HFFc6 (cell line): ENCODE measurements around the gene NAV2. TPM values are rescaled to one million over a fixed set of nuclear protein-coding genes. Genes with fewer than 3 reads are reported as not detected.
A peak's percentile ranks its signal among the peaks of the same experiment; 100 is the strongest.

Experiments used
- DNase-seq: peaks from one replicate; pipeline ENCODE4 v3.0.0-alpha.2; 2018
- H3K27ac Mint-ChIP-seq: 2 replicates; pipeline ENCODE4 v1.8.0; 2020; ENCODE audit warnings: mild to moderate bottlenecking, mixed read lengths
- H3K27me3 Mint-ChIP-seq: 2 replicates; pipeline ENCODE4 v1.8.0; 2021; ENCODE audit warnings: mild to moderate bottlenecking, moderate library complexity, mixed read lengths; ENCODE audit not compliant: insufficient read depth
- H3K36me3 Mint-ChIP-seq: 2 replicates; pipeline ENCODE4 v1.8.0; 2021; ENCODE audit warnings: low read depth, mixed read lengths
- H3K4me1 Mint-ChIP-seq: 2 replicates; pipeline ENCODE4 v1.8.0; 2020; ENCODE audit warnings: low read depth, mixed read lengths
- H3K4me3 Mint-ChIP-seq: 2 replicates; pipeline ENCODE4 v1.8.0; 2020; ENCODE audit warnings: mild to moderate bottlenecking, moderate library complexity, mixed read lengths
- H3K9me3 Mint-ChIP-seq: 2 replicates; pipeline ENCODE4 v1.8.0; 2020; ENCODE audit warnings: mild to moderate bottlenecking, mixed read lengths
- CTCF ChIP-seq: fragments of 200-600 bp; sonication (generic); IDR thresholded peaks from 2 replicates; pipeline ENCODE4 v1.5.0; 2021; ENCODE audit warnings: antibody characterized with exemption, mild to moderate bottlenecking
- total RNA-seq, 6 experiments: library from RNA; stranded (reverse); fragmentation: NEBNext Ultra II Directional; extraction: Animal tissue kit (Norgen Biotek cat#: 25700); gene quantifications; 2 replicates in 1 of 6; 3 replicates in 5 of 6; pipeline ENCODE4 v1.2.3, GENCODE V29; 2021

NAV2 gene
- total RNA-seq, 6 experiments from 2014 or later: 12.4 to 34.9 (median 31.8) TPM

DNA sequence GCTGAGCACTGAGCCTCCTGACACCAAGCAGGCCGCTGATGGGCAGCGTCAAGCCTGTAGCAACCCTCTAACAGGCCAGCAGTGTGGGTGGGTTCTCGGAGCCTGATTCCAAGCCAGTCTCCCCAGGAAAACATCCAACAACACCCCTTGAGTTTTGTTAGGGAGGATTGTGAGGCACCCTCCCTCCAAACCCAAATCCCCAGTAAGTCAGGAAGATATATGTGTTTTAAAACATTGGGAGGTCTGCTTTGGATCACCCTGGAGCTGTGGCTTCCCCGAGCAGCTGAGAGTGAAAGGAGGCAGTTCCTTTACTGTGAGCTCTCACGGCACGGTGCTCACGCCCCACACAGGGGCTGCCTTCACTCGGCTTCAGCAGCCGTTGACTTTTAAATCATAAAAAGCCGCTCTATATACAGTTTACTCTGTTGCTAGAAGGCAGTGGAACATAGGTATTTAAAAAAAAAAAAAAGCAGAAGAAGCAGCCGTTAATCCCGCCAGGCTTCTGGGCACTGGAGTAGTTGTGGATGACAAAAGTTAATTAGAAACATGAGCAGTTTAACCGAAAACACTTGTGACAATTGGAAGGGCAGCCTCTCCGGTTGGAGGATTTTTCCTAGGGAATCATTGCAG is 218.6 kb downstream of the NAV2 start:
- Mint-ChIP-seq H3K4me1 (peaks cover 71% of the 10 kb centered on the region), H3K4me3 (peak overlapping the region; percentile 71), H3K36me3 (peaks cover 12% of the 10 kb centered on the region; the same call in 1 of the 2 replicates), H3K9me3 (no peaks in the 10 kb centered on the region), H3K27me3 (peaks cover 2% of the 10 kb centered on the region; the same call in 1 of the 2 replicates), H3K27ac (peak overlapping the region; percentile 84)
- DNase-seq: peak; percentile 25
- no peak for TF ChIP-seq CTCF

DNA sequence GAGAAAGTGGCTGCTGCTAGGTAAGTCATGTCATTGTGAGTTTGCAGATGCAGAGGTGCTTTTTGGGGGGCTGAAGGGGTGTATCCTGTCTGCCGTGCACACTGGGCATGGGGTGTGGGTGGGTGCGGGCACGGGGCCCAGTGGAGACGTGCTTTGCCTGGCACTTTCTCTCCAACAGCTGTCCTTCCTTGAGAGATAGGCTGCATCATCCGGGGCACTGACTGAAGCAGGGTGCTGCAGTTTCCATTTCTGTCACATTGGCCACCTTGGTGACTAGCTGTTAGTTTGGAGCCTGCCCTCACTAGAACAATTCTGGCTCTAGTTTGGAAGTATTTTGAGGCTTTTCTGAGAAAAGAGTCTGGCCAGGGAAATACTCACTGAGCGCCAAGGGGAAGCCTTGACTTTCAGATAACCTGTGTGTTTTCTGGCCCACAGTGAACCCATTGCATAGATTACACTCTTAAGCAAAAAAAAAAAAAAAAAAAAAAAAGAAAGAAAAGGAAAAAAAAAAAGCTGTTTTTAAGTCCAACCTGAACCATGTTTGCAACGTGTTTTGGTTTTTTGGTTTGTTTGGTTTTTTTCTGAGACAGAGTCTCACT is 219.2 kb downstream of the NAV2 start:
- Mint-ChIP-seq H3K27ac (peak overlapping the region; percentile 84), H3K4me1 (peaks cover 71% of the 10 kb centered on the region), H3K9me3 (no peaks in the 10 kb centered on the region), H3K36me3 (peaks cover 11% of the 10 kb centered on the region; the same call in 1 of the 2 replicates), H3K4me3 (peak overlapping the region; percentile 71), H3K27me3 (peaks cover 2% of the 10 kb centered on the region; the same call in 1 of the 2 replicates)
- no peak for TF ChIP-seq CTCF
- DNase-seq: no peak

GRCh38 chr11:19933132-19933735 is 220.6 kb downstream of the NAV2 start:
- H3K4me3 Mint-ChIP-seq: peak overlapping the region; percentile 11; the same call in 1 of the 2 replicates
- H3K27ac Mint-ChIP-seq: peak overlapping the region; percentile 61
- H3K9me3 Mint-ChIP-seq: no peaks in the 10 kb centered on the region
- no peak for DNase-seq
- no peak for TF ChIP-seq CTCF
- peaks cover 5% of the 10 kb centered on the region; the same call in 1 of the 2 replicates for H3K27me3 Mint-ChIP-seq
- peaks cover 11% of the 10 kb centered on the region; the same call in 1 of the 2 replicates for H3K36me3 Mint-ChIP-seq
- H3K4me1 Mint-ChIP-seq: peaks cover 83% of the 10 kb centered on the region

- H3K27ac Mint-ChIP-seq: peak overlapping the region; percentile 95
- H3K9me3 Mint-ChIP-seq: no peaks in the 10 kb centered on the region
- peak overlapping the region; percentile 11; the same call in 1 of the 2 replicates for H3K4me3 Mint-ChIP-seq
Measured at GRCh38 chr11:19933801-19934488, 221.3 kb downstream of the NAV2 start.

More at GRCh38 chr11:19933801-19934488, 221.3 kb downstream of the NAV2 start:
- Mint-ChIP-seq H3K36me3 (peaks cover 11% of the 10 kb centered on the region; the same call in 1 of the 2 replicates), H3K4me1 (peaks cover 80% of the 10 kb centered on the region), H3K27me3 (peaks cover 5% of the 10 kb centered on the region; the same call in 1 of the 2 replicates)
- no peak for TF ChIP-seq CTCF
- DNase-seq: no peak
